ENCODE data around the gene GPR161. TPM values are rescaled to one million over a fixed set of nuclear protein-coding genes. Genes with fewer than 3 reads are reported as not detected.

GPR161 gene
- total and polyA plus RNA-seq, 10 of the 15 experiments (the other 5 are each of a cell fraction or from before 2014, with no cell fraction given): 0.07 to 0.49 (median 0.34) TPM; not detected in 2

- TF ChIP-seq REST (IDR thresholded peaks at IDR 0.05; ENCODE audit: low read depth, low read length) (no peak), E2F4 (IDR thresholded peaks at IDR 0.05; ENCODE audit: low read depth, low read length) (no peak)
Measured at GRCh38 chr1:168167806-168168205, 31.1 kb upstream of the GPR161 start (continued).

- H4K20me1 ChIP-seq (ENCODE audit: control insufficient read depth, insufficient read depth): no peaks in the 10 kb centered on the region
- BruUV-seq (replicated peaks): no TSS peak
- no peaks in the 10 kb centered on the region for H3K27me3 ChIP-seq (replicated peaks in 1 of 2; ENCODE audit: control insufficient read depth in 2 of 2, insufficient read depth in 2 of 2, low read length in 1 of 2)
- H3K4me2 ChIP-seq (ENCODE audit: control insufficient read depth, insufficient read depth): no peak overlapping the region
- H2AFZ ChIP-seq (ENCODE audit: control insufficient read depth, low read depth, low read length): no peak overlapping the region
- 50% methylated on average over 3 of the region's 3 CpGs for WGBS (ENCODE audit: insufficient coverage, insufficient replicate concordance, low lambda C conversion rate, missing lambda C conversion rate)
- H3K27ac ChIP-seq (ENCODE audit: control insufficient read depth, insufficient read depth): no peak overlapping the region
- POLR2A ChIA-PET: interaction anchor here (0.6 to 0.7 kb wide), 5 partner anchors 18 to 1170 kb away, joined by 3 to 6 read pairs (median 4); no protein-coding TSS in a partner anchor
- no peak overlapping the region for H3K4me3 ChIP-seq
- in situ Hi-C loops (cut with MboI): no loop called here
- DNase-seq (ENCODE audit: low read depth, low spot score) (no peak), FAIRE-seq (no peak), ATAC-seq (no peak)
- SMC1A ChIA-PET (ENCODE audit: uncharacterized antibody, unreplicated experiment): interaction anchor here (0.7 to 1.2 kb wide), 3 partner anchors 62 to 916 kb away, joined by 3 to 5 read pairs (median 3); no protein-coding TSS in a partner anchor
- peaks cover 3% of the 10 kb centered on the region; the same call in 1 of the 2 replicates for H3K4me1 ChIP-seq (ENCODE audit: control insufficient read depth, insufficient read depth, low read length)
- intact Hi-C loops (cut with micrococcal nuclease; ENCODE audit: unreplicated experiment): no loop called here
- CTCF ChIA-PET: interaction anchor here (1.0 to 1.7 kb wide), 3 partner anchors 19 to 178 kb away, joined by 3 to 6 read pairs (median 4); no protein-coding TSS in a partner anchor
- RAD21 ChIA-PET (ENCODE audit: unreplicated experiment): interaction anchor here (1.4 kb wide), 1 partner anchor 13 kb away, joined by 4 read pairs; no protein-coding TSS in a partner anchor
- H3K9me3 ChIP-seq (replicated peaks; ENCODE audit: control insufficient read depth, insufficient read depth, low read length): peaks cover 1% of the 10 kb centered on the region; the same call in 1 of the 3 replicates
- TF ChIP-seq RBBP5 (conservative IDR thresholded peaks at IDR 0.05): no peak
- no peak for TF ChIP-seq MTA2 (IDR thresholded peaks at IDR 0.05; ENCODE audit: low read depth)
- TF ChIP-seq E4F1 (IDR thresholded peaks at IDR 0.05; ENCODE audit: borderline replicate concordance, partially characterized antibody): no peak
- no peak for TF ChIP-seq TBL1XR1 (IDR thresholded peaks at IDR 0.05; ENCODE audit: low read depth, low read length)
- no peaks in the 10 kb centered on the region for H3K79me2 ChIP-seq (ENCODE audit: control insufficient read depth, insufficient read depth, low read length)
- H3K36me3 ChIP-seq (ENCODE audit: control insufficient read depth in 2 of 2, insufficient read depth in 2 of 2, low read length in 1 of 2): no peaks in the 10 kb centered on the region
- no peak overlapping the region for H3K9ac ChIP-seq (ENCODE audit: control insufficient read depth, insufficient read depth, low read length)
Measured at GRCh38 chr1:168164771-168165170, 28.0 kb upstream of the GPR161 start.
